SW 1271 (cell line): ENCODE measurements around the gene CLEC18C.
"Not testable (repeated sequence)": the region's sequence is repeated elsewhere in the genome, so short reads cannot be mapped to it uniquely, and the experiment has no call there.

Experiments used
- DNase-seq, 2 experiments: peaks; one replicate each; lab custom pipeline; 2025; lab: John Stamatoyannopoulos, UW

CLEC18C gene

GRCh38 chr16:70159355-70160348 lies 13.9 kb upstream of the CLEC18C start:
- DNase-seq, result no peak

DNA sequence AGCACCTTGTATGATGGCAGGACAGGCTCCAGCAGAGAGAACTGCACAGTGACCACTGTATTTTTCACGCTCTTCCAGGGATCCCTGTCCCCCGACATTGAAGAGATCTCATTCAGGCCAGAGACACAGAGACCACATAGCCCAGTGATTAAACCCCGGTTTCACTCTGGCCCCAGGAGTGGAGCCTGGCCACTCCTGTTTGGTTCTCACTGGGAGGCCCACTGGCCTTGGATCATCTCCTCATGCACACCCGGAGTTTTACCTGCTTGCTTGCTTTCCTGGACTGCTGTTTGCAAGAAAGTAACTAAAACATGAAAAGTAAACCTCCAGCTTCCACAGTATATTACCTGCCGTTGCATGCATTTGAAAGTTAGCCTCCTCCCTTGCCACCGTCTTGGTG lies 13.2 kb upstream of the CLEC18C start:
- no peak for DNase-seq

DNA sequence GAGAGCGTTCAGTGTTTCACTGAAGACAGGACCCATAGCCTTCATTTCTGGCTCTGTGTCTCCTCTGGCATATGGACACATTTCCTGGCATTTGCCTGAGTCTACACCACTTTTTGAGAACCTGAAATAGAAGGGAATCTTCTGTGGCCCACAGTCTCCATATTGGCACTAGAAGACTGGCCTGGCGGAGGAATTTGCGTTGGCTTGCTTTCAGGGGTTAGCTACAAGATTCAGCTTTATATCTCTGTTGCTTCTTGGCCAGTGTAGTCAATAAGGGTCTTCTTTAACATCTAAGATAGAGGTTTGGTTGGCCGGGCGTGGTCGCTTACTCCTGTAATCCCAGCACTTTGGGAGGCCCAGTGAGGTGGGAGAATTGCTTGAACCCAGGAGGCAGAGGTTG lies 12.8 kb upstream of the CLEC18C start:
- DNase-seq, result no peak

- no peak for DNase-seq
Measured at GRCh38 chr16:70161350-70161749, 12.2 kb upstream of the CLEC18C start.

DNA sequence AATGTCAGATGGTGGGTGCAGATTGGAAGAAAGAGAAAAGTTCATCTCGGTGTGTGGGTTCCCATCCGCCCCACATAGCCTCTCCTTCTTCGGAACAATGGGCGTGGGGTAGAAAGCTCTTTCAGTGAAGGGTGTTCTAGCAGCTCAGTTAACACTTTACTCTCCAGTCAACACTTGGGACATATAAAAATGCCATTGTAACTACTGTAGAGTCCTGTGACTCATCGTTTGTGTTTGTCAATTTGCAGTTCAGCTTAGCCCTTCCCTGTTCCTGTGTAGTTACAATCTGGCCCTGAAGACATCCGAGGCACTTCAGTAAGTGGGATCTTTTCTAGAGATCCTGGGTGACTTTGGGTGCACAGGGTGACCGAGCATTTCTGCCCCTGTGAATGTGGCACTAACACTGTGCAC lies 11.5 kb upstream of the CLEC18C start:
- peak in 1 of 2 experiments; percentile 18 for DNase-seq

DNA sequence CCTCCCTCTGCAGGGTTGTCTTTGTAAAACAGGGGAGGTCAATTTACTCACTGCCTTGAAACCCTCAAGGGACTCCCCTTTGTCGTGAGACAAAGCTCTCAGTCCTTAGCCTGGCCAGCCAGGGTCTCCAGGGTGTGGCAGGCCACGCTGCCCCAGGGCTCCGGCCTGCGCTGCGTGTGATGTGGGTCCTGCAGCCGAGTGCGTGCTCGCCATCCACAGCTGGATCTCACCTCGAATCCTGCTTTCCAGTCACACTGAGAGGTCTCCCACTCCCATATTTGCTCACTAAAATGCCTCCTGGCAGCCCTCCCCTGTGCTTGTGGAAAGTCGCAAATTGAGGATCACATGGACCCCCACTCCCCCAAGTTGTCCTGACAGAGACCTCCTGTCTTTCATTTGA lies 10.0 kb upstream of the CLEC18C start:
- no peak for DNase-seq

DNA sequence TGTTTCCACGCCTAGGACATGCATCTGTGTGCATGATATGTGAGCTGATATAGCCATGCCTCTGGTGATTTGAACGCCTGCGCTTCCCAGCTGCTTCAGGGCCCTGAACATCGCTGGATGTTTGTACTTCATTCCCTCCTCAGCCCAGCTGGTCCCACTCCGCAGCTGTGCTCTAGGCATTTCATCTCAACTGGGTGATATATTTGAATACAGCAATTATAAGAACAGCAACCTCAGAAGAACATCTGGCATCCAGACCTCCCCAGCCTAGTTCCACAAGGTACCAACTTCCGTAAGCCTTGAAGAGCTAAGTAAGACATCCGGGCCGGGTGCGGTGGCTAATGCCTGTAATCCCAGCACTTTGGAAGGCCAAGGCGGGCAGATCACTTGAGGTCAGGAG lies 6.9 kb upstream of the CLEC18C start:
- DNase-seq, result not testable (repeated sequence)

DNA sequence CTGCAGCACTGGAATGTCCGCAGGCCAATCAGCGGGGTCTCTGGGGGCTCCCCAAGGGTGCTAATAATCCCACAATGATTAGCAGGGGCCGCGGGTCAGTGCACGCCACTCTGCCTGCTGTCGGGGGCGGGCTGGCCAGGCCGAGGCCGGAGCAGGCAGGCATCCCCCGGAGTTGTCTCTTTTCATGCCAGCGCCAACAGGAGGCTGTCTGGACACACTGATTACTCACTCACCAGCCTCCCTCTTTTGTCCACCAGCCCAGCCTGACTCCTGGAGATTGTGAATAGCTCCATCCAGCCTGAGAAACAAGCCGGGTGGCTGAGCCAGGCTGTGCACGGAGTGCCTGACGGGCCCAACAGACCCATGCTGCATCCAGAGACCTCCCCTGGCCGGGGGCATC lies 329 bp downstream of the CLEC18C start:
- DNase-seq, result not testable (repeated sequence)

GRCh38 chr16:70174387-70174932 lies 873 bp downstream of the CLEC18C start:
- DNase-seq, result not testable (repeated sequence)

- not testable (repeated sequence) for DNase-seq
Measured at GRCh38 chr16:70187858-70188607, 14.4 kb downstream of the CLEC18C start.

GRCh38 chr16:70188608-70188915 lies 15.0 kb downstream of the CLEC18C start:
- not testable (repeated sequence) for DNase-seq

GRCh38 chr16:70190574-70190973 lies 17.0 kb downstream of the CLEC18C start:
- not testable (repeated sequence) for DNase-seq

DNA sequence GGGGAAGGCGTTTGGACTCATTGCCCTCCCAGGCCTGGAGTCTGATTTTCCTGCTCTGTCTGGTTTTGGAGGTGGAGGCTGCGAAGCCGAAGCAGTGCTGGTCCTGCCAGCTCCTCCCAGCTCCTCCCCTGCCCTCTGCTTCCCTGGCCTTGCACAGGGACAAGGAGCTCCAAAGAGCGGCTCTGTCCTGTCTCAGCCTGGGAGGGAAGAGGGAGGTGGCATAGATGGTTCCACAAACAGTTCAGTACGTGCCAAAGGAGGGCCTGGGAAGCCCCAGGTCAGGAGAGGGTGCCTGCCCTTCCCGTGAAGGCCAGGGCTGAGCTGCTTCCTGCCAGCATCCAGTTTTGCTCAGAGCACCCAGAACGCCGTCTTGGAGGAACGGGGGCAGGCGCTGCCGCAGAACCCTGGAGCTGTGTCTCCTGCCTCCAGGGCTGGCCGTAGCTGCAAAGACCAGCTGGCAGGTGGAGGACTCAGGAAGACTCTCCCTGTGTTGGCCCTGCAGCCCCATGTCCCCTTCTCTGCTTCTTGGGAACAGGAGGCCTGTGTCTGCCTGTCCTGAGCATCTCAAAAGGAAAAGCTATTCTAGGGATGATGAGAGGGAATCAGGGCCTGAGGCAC lies 23.2 kb downstream of the CLEC18C start:
- DNase-seq, result not testable (repeated sequence)

GRCh38 chr16:70197611-70198010 lies 24.0 kb downstream of the CLEC18C start:
- not testable (repeated sequence) for DNase-seq

- not testable (repeated sequence) for DNase-seq
Measured at GRCh38 chr16:70198230-70198629, 24.6 kb downstream of the CLEC18C start.

DNA sequence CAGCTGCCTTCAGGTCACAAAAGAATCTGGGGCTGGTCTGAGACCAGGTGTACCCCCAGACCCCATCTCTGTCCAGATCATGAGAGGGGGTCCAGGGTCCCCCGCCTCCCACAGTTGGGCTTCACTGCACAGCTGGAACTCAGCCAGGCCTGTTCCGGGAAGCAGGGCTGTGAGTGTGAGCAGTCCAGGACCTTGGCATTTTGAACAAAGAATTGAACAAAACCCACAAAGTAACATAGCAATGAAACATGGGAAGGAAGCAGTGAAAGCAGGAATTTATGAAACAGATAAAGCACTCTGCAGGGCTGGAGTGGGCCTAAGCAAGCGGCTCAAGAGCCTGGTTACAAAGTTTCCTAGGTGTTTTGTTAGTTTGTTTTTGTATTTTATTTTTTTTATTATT lies 25.1 kb downstream of the CLEC18C start:
- not testable (repeated sequence) for DNase-seq

DNA sequence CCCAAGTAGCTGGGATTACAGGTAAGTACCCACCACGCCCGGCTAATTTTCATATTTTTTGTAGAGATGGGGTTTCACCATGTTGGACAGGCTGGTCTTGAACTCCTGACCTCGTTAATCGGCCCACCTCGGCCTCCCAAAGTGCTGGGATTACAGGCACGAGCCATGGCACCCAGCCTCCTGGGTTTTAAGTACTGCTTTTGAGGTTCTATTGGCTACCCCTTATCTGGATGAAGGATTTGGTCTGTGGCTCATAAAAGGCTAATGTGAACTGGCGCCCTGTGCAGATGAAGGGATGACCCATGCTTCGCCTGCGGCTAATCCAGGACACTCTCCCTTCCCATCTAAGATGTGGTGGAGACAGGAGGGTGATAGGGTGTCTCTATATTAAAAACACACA lies 25.6 kb downstream of the CLEC18C start:
- not testable (repeated sequence) for DNase-seq

GRCh38 chr16:70200063-70200462 lies 26.5 kb downstream of the CLEC18C start:
- not testable (repeated sequence) for DNase-seq

DNA sequence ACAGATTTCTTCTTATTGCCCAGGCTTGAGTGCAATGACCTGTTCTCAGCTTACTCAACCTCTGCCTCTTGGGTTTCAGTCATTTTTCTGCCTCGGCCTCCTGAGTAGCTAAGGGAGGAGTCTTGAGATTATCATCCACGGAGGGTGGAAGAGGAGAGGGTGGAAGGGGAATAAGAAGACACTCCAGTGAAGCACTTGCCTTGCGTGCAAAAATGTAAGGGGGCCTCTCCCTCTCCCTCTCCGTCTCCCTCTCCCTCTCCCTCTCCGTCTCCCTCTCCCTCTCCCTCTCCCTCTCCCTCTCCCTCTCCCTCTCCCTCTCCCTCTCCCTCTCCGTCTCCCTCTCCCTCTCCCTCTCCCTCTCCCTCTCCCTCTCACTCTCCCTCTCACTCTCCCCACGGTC lies 29.9 kb downstream of the CLEC18C start:
- not testable (repeated sequence) for DNase-seq

GRCh38 chr16:70204010-70204409 lies 30.4 kb downstream of the CLEC18C start:
- not testable (repeated sequence) for DNase-seq

DNA sequence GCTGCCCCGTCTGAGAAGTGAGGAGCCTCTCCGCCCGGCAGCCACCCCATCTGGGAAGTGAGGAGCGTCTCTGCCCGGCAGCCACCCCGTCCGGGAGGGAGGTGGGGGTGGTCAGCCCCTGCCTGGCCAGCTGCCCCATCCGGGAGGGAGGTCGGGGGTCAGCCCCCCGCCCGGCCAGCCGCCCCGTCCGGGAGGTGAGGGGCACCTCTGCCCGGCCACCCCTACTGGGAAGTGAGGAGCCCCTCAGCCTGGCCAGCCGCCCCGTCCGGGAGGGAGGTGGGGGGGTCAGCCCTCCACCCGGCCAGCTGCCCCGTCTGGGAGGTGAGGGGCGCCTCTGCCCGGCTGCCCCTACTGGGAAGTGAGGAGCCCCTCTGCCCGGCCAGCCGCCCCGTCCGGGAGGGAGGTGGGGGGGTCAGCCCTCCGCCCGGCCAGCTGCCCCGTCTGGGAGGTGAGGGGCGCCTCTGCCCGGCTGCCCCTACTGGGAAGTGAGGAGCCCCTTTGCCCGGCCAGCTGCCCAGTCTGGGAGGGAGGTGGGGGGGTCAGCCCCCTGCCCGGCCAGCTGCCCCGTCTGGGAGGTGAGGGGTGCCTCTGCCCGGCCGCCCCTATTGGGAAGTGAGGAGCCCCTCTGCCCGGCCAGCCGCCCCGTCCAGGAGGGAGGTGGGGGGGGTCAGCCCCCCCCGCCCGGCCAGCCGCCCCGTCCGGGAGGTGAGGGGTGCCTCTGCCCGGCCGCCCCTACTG lies 31.2 kb downstream of the CLEC18C start:
- not testable (repeated sequence) for DNase-seq
